ENCODE data around the gene USP38.
A peak's percentile ranks its signal among the peaks of the same experiment; 100 is the strongest.
"Not testable (repeated sequence)": the region's sequence is repeated elsewhere in the genome, so short reads cannot be mapped to it uniquely, and the experiment has no call there.

Gene USP38

GRCh38 chr4:143184503-143185252 is at the start of gene USP38:
Gene USP38, plus strand, starts transcription at chr4:143184917. Its CDS starts 534 bp downstream, at chr4:143185451.
- peak; percentile 95 for DNase-seq

- DNase-seq = no peak
These were observed 49.4 kb upstream of the USP38 start for GRCh38 chr4:143135358-143135757.

- no peak for DNase-seq
These were observed 44.0 kb upstream of the USP38 start for GRCh38 chr4:143140696-143141095.

GRCh38 chr4:143148521-143148920 is 36.2 kb upstream of the USP38 start:
- DNase-seq = no peak

- no peak for DNase-seq
These were observed 27.9 kb upstream of the USP38 start for GRCh38 chr4:143156853-143157252.

GRCh38 chr4:143163614-143164013 is 21.1 kb upstream of the USP38 start:
- DNase-seq = no peak

- not testable (repeated sequence) for DNase-seq
These were observed 18.0 kb upstream of the USP38 start for GRCh38 chr4:143166722-143167121.

GRCh38 chr4:143178923-143179322 is 5.8 kb upstream of the USP38 start:
- no peak for DNase-seq

- no peak for DNase-seq
These were observed 1.1 kb upstream of the USP38 start for GRCh38 chr4:143183513-143184216.

GRCh38 chr4:143184217-143184502 is 557 bp upstream of the USP38 start:
- DNase-seq = no peak

- DNase-seq = peak; percentile 19
These were observed 763 bp downstream of the USP38 start for GRCh38 chr4:143185253-143186107.

- DNase-seq = peak; percentile 28
These were observed 1.5 kb downstream of the USP38 start for GRCh38 chr4:143186212-143186611.

GRCh38 chr4:143186649-143187048 is 1.9 kb downstream of the USP38 start:
- DNase-seq = peak; percentile 20

GRCh38 chr4:143188136-143189088 is 3.7 kb downstream of the USP38 start:
- no peak for DNase-seq

- DNase-seq = no peak
These were observed 4.8 kb downstream of the USP38 start for GRCh38 chr4:143189528-143189927.

GRCh38 chr4:143195581-143195980 is 10.9 kb downstream of the USP38 start:
- no peak for DNase-seq

GRCh38 chr4:143196323-143196722 is 11.6 kb downstream of the USP38 start:
- no peak for DNase-seq

GRCh38 chr4:143199503-143199902 is 14.8 kb downstream of the USP38 start:
- no peak for DNase-seq

GRCh38 chr4:143202824-143203223 is 18.1 kb downstream of the USP38 start:
- peak; percentile 4 for DNase-seq

- no peak for DNase-seq
These were observed 18.9 kb downstream of the USP38 start for GRCh38 chr4:143203577-143203976.

- peak; percentile 9 for DNase-seq
These were observed 22.8 kb downstream of the USP38 start for GRCh38 chr4:143207555-143207954.

- DNase-seq = no peak
These were observed 27.8 kb downstream of the USP38 start for GRCh38 chr4:143212566-143212965.
